ENCODE results near the gene ZBTB7B.

Gene ZBTB7B

GRCh38 chr1:155007251-155007828 lies 4.7 kb downstream of the ZBTB7B start:
- in situ Hi-C loops (cut with MboI; ENCODE audit: low sequenced_read_pairs) = no loop called here
- DNase-seq (ENCODE audit: low spot score in 2 of 2) = no peak
- Histone ChIP-seq H3K4me1 (peaks cover 9% of the 10 kb centered on the region), H3K27me3 (ENCODE audit: low read depth) (no peaks in the 10 kb centered on the region), H3K9me3 (no peaks in the 10 kb centered on the region), H3K4me3 (no peak overlapping the region), H3K36me3 (replicated peaks) (no peaks in the 10 kb centered on the region; the same call in 1 of the 2 replicates)

GRCh38 chr1:155008015-155008941 lies 5.7 kb downstream of the ZBTB7B start:
- no peaks in the 10 kb centered on the region for H3K9me3 ChIP-seq
- DNase-seq (ENCODE audit: low spot score in 2 of 2) = no peak
- H3K36me3 ChIP-seq (replicated peaks) = no peaks in the 10 kb centered on the region; the same call in 1 of the 2 replicates
- H3K27me3 ChIP-seq (ENCODE audit: low read depth) = no peaks in the 10 kb centered on the region
- no peak overlapping the region for H3K4me3 ChIP-seq
- H3K4me1 ChIP-seq = peaks cover 9% of the 10 kb centered on the region
- in situ Hi-C loops (cut with MboI; ENCODE audit: low sequenced_read_pairs) = no loop called here

GRCh38 chr1:155009221-155009711 lies 6.7 kb downstream of the ZBTB7B start:
- H3K4me1 ChIP-seq = peaks cover 7% of the 10 kb centered on the region

GRCh38 chr1:155009742-155010141 lies 7.1 kb downstream of the ZBTB7B start:
- no peaks in the 10 kb centered on the region for H3K27me3 ChIP-seq (ENCODE audit: low read depth)
- in situ Hi-C loops (cut with MboI; ENCODE audit: low sequenced_read_pairs) = no loop called here
- no peak for DNase-seq (ENCODE audit: low spot score in 2 of 2)
- H3K4me3 ChIP-seq = no peak overlapping the region
- H3K9me3 ChIP-seq = no peaks in the 10 kb centered on the region
- peaks cover 4% of the 10 kb centered on the region for H3K4me1 ChIP-seq
- peaks cover 9% of the 10 kb centered on the region; the same call in 1 of the 2 replicates for H3K36me3 ChIP-seq (replicated peaks)

More at GRCh38 chr1:155009221-155009711, 6.7 kb downstream of the ZBTB7B start:
- DNase-seq (ENCODE audit: low spot score in 2 of 2) = no peak
- H3K36me3 ChIP-seq (replicated peaks) = peaks cover 5% of the 10 kb centered on the region
- in situ Hi-C loops (cut with MboI; ENCODE audit: low sequenced_read_pairs) = no loop called here
- no peaks in the 10 kb centered on the region for H3K9me3 ChIP-seq
- no peaks in the 10 kb centered on the region for H3K27me3 ChIP-seq (ENCODE audit: low read depth)
- H3K4me3 ChIP-seq = no peak overlapping the region

GRCh38 chr1:155010211-155010918 lies 7.8 kb downstream of the ZBTB7B start:
- no peak overlapping the region for H3K4me3 ChIP-seq
- DNase-seq (ENCODE audit: low spot score in 2 of 2) = no peak
- no peaks in the 10 kb centered on the region for H3K9me3 ChIP-seq
- H3K27me3 ChIP-seq (ENCODE audit: low read depth) = no peaks in the 10 kb centered on the region
- H3K36me3 ChIP-seq (replicated peaks) = peaks cover 15% of the 10 kb centered on the region; the same call in 1 of the 2 replicates
- in situ Hi-C loops (cut with MboI; ENCODE audit: low sequenced_read_pairs) = no loop called here
- peaks cover 4% of the 10 kb centered on the region; the same call in 1 of the 2 replicates for H3K4me1 ChIP-seq

GRCh38 chr1:155011004-155011416 lies 8.4 kb downstream of the ZBTB7B start:
- Histone ChIP-seq H3K36me3 (replicated peaks) (peaks cover 20% of the 10 kb centered on the region; the same call in 1 of the 2 replicates), H3K4me3 (no peak overlapping the region), H3K4me1 (peaks cover 4% of the 10 kb centered on the region; the same call in 1 of the 2 replicates), H3K27me3 (ENCODE audit: low read depth) (no peaks in the 10 kb centered on the region), H3K9me3 (no peaks in the 10 kb centered on the region)
- in situ Hi-C loops (cut with MboI; ENCODE audit: low sequenced_read_pairs) = no loop called here
- DNase-seq (ENCODE audit: low spot score in 2 of 2) = no peak

- no peaks in the 10 kb centered on the region for H3K9me3 ChIP-seq
- H3K36me3 ChIP-seq (replicated peaks) = peaks cover 25% of the 10 kb centered on the region
- H3K27me3 ChIP-seq (ENCODE audit: low read depth) = no peaks in the 10 kb centered on the region
- DNase-seq (ENCODE audit: low spot score in 2 of 2) = no peak
- H3K4me3 ChIP-seq = no peak overlapping the region
- H3K4me1 ChIP-seq = peaks cover 4% of the 10 kb centered on the region; the same call in 1 of the 2 replicates
- in situ Hi-C loops (cut with MboI; ENCODE audit: low sequenced_read_pairs) = no loop called here
These were observed 8.9 kb downstream of the ZBTB7B start for GRCh38 chr1:155011437-155012025.

GRCh38 chr1:155012026-155012546 lies 9.5 kb downstream of the ZBTB7B start:
- H3K4me3 ChIP-seq = no peak overlapping the region
- no peaks in the 10 kb centered on the region for H3K9me3 ChIP-seq
- peaks cover 9% of the 10 kb centered on the region for H3K4me1 ChIP-seq
- peaks cover 29% of the 10 kb centered on the region for H3K36me3 ChIP-seq (replicated peaks)
- in situ Hi-C loops (cut with MboI; ENCODE audit: low sequenced_read_pairs) = no loop called here
- no peaks in the 10 kb centered on the region for H3K27me3 ChIP-seq (ENCODE audit: low read depth)
- peak; percentile 41 to 80 for DNase-seq (ENCODE audit: low spot score in 2 of 2)

- DNase-seq (ENCODE audit: low spot score in 2 of 2) = no peak
- H3K4me1 ChIP-seq = peaks cover 13% of the 10 kb centered on the region
- no peaks in the 10 kb centered on the region for H3K9me3 ChIP-seq
- in situ Hi-C loops (cut with MboI; ENCODE audit: low sequenced_read_pairs) = no loop called here
- H3K36me3 ChIP-seq (replicated peaks) = peaks cover 29% of the 10 kb centered on the region
- no peak overlapping the region for H3K4me3 ChIP-seq
- H3K27me3 ChIP-seq (ENCODE audit: low read depth) = no peaks in the 10 kb centered on the region
These were observed 10.4 kb downstream of the ZBTB7B start for GRCh38 chr1:155012776-155013602.

GRCh38 chr1:155013632-155014031 lies 11.0 kb downstream of the ZBTB7B start:
- H3K36me3 ChIP-seq (replicated peaks) = peaks cover 29% of the 10 kb centered on the region
- in situ Hi-C loops (cut with MboI; ENCODE audit: low sequenced_read_pairs) = no loop called here

GRCh38 chr1:155014709-155015508 lies 12.3 kb downstream of the ZBTB7B start:
- Histone ChIP-seq H3K9me3 (no peaks in the 10 kb centered on the region), H3K36me3 (replicated peaks) (peaks cover 29% of the 10 kb centered on the region)

More at GRCh38 chr1:155013632-155014031, 11.0 kb downstream of the ZBTB7B start:
- H3K4me3 ChIP-seq = no peak overlapping the region
- no peaks in the 10 kb centered on the region for H3K27me3 ChIP-seq (ENCODE audit: low read depth)
- peaks cover 13% of the 10 kb centered on the region for H3K4me1 ChIP-seq
- no peaks in the 10 kb centered on the region for H3K9me3 ChIP-seq
- DNase-seq (ENCODE audit: low spot score in 2 of 2) = no peak

More at GRCh38 chr1:155014709-155015508, 12.3 kb downstream of the ZBTB7B start:
- H3K4me3 ChIP-seq = no peak overlapping the region
- in situ Hi-C loops (cut with MboI; ENCODE audit: low sequenced_read_pairs) = no loop called here
- H3K27me3 ChIP-seq (ENCODE audit: low read depth) = no peaks in the 10 kb centered on the region
- H3K4me1 ChIP-seq = peaks cover 13% of the 10 kb centered on the region
- DNase-seq (ENCODE audit: low spot score in 2 of 2) = no peak
